HepG2 (cell line): ENCODE data around the gene C4orf36. TPM values are rescaled to one million over a fixed set of nuclear protein-coding genes. Genes with fewer than 3 reads are reported as not detected.
A peak's percentile ranks its signal among the peaks of the same experiment; 100 is the strongest.

ENCODE experiments used
- AGO2 ChIP-seq: fragments of 200-400 bp; formaldehyde crosslinking; optimal IDR thresholded peaks from 2 replicates; pipeline ENCODE3; 2017; ENCODE audit warnings: mild to moderate bottlenecking, low read depth, low read length, moderate library complexity
- AHDC1 ChIP-seq: sonication (generic); formaldehyde crosslinking; IDR thresholded peaks from 2 replicates; pipeline ENCODE4 v1.5.1; 2020; ENCODE audit warnings: mild to moderate bottlenecking, missing genetic modification reagents, borderline replicate concordance
- AKAP8 ChIP-seq: sonication (generic); formaldehyde crosslinking; IDR thresholded peaks from 2 replicates; pipeline ENCODE4 v1.5.1; 2020; ENCODE audit warnings: mild to moderate bottlenecking, missing genetic modification reagents
- DRAP1 ChIP-seq: IDR thresholded peaks from 2 replicates; pipeline ENCODE4 v1.6.1; 2016; ENCODE audit warnings: missing genetic modification reagents, missing compliant biosample characterization
- E2F2 ChIP-seq: sonication (generic); formaldehyde crosslinking; IDR thresholded peaks from 2 replicates; pipeline ENCODE4 v1.4.0; 2020; ENCODE audit warnings: missing genetic modification reagents, borderline replicate concordance
- KAT7 ChIP-seq: IDR thresholded peaks from 2 replicates; pipeline ENCODE4 v1.6.1; 2018; ENCODE audit warnings: borderline replicate concordance, missing compliant biosample characterization
- NCOR1 ChIP-seq: fragments of 200-600 bp; sonication (generic); IDR thresholded peaks from 2 replicates; pipeline ENCODE4 v1.7.0; 2017; ENCODE audit warnings: antibody characterized with exemption, low read length, borderline replicate concordance
- RXRB ChIP-seq: IDR thresholded peaks from 2 replicates; pipeline ENCODE4 v1.6.1; 2016; ENCODE audit warnings: borderline replicate concordance, missing genetic modification reagents, missing compliant biosample characterization
- TSC22D2 ChIP-seq: sonication (generic); formaldehyde crosslinking; IDR thresholded peaks from 2 replicates; pipeline ENCODE4 v1.5.1; 2020; ENCODE audit warnings: missing genetic modification reagents, mild to moderate bottlenecking, borderline replicate concordance
- ZBTB33 ChIP-seq: sonication (generic); formaldehyde crosslinking; IDR thresholded peaks from 2 replicates; pipeline ENCODE4 v1.4.0; 2020; ENCODE audit warnings: missing genetic modification reagents
- ZBTB46 ChIP-seq: sonication (generic); formaldehyde crosslinking; IDR thresholded peaks from 2 replicates; pipeline ENCODE4 v1.4.0; 2020; ENCODE audit warnings: mild to moderate bottlenecking, missing genetic modification reagents, borderline replicate concordance
- ZNF225 ChIP-seq: sonication (generic); formaldehyde crosslinking; IDR thresholded peaks from 2 replicates; pipeline ENCODE4 v1.4.0; 2020; ENCODE audit warnings: mild to moderate bottlenecking, missing genetic modification reagents
- ZNF432 ChIP-seq: sonication (generic); formaldehyde crosslinking; IDR thresholded peaks from 2 replicates; pipeline ENCODE4 v1.5.0; 2020; ENCODE audit warnings: missing genetic modification reagents, mild to moderate bottlenecking, borderline replicate concordance
- ZNF577 ChIP-seq: sonication (generic); formaldehyde crosslinking; IDR thresholded peaks from 2 replicates; pipeline ENCODE4 v1.4.0; 2020; ENCODE audit warnings: mild to moderate bottlenecking, low read depth, missing genetic modification reagents, borderline replicate concordance
- ZNF644 ChIP-seq: IDR thresholded peaks from 2 replicates; pipeline ENCODE4 v1.6.1; 2016; ENCODE audit warnings: low read depth
- ZNF737 ChIP-seq: sonication (generic); formaldehyde crosslinking; IDR thresholded peaks from 2 replicates; pipeline ENCODE4 v1.5.0; 2020; ENCODE audit warnings: missing genetic modification reagents, mild to moderate bottlenecking, borderline replicate concordance
- polyA plus RNA-seq, 8 experiments: library from polyadenylated mRNA; depleted of rRNA in 3 of 8; stranded (reverse) in 7 of 8; unstranded in 1 of 8; fragments of >200 nt; fragmentation: Illumina TruSeq in 4 of 8; extraction: Trizol in 4 of 8; gene quantifications; 2 replicates each; pipeline versions ENCODE4 v1.2.1 to v1.2.3, GENCODE V29; 2011 to 2016; ENCODE audit warnings: low read depth in 4 of 8, missing spikeins in 1 of 8, mixed read lengths in 1 of 8; ENCODE audit not compliant: insufficient read depth in 1 of 8
- total RNA-seq, 5 experiments: library from RNA; depleted of rRNA; stranded (reverse); fragments of >200 nt; fragmentation: Illumina TruSeq; extraction: Trizol; gene quantifications; 2 replicates each; pipeline ENCODE4 v1.2.3, GENCODE V29; 2016; ENCODE audit warnings: low read depth in 1 of 5

C4orf36 gene
- total and polyA plus RNA-seq, 2 of the 13 experiments (the other 11 are each of a cell fraction or from before 2014, with no cell fraction given): 0.63 TPM; not detected in 1

GRCh38 chr4:86934771-86935565 lies 42.7 kb upstream of the C4orf36 start, which contains the start of gene AFF1 (continued):
- 0 out of 2 replicates have a peak, but pooled peaks have one; percentile 57 for TF ChIP-seq AHDC1 (CRISPR knock-in tag)
- TF ChIP-seq AKAP8: no peak; the same call in 1 of the 2 replicates
- TF ChIP-seq ZNF432 (CRISPR knock-in tag): no peak
- no peak; the same call in 1 of the 2 replicates for TF ChIP-seq ZNF225
- peak; percentile 94 for TF ChIP-seq KAT7
- peak; percentile 12 for TF ChIP-seq DRAP1 (CRISPR knock-in tag)
- TF ChIP-seq RXRB (CRISPR knock-in tag): peak; percentile 12; the same call in 1 of the 2 replicates
- no peak for TF ChIP-seq ZNF644
- TF ChIP-seq AGO2: peak; percentile 87
- peak; percentile 7; the same call in 1 of the 2 replicates for TF ChIP-seq ZBTB33 (CRISPR knock-in tag)
- no peak for TF ChIP-seq ZNF577 (CRISPR knock-in tag)
- 0 out of 2 replicates have a peak, but pooled peaks have one; percentile 31 for TF ChIP-seq TSC22D2
- TF ChIP-seq NCOR1: no peak
- 0 out of 2 replicates have a peak, but pooled peaks have one; percentile 62 for TF ChIP-seq ZBTB46
- TF ChIP-seq E2F2 (CRISPR knock-in tag): no peak; the same call in 1 of the 2 replicates
- no peak for TF ChIP-seq ZNF737 (CRISPR knock-in tag)
